GM19452 (cell line): ENCODE data around the gene SLX4IP.
"Not testable (repeated sequence)": the region's sequence is repeated elsewhere in the genome, so short reads cannot be mapped to it uniquely, and the experiment has no call there.

Source experiments
- ATAC-seq: cut with Tn5 transposase; IDR thresholded peaks from one replicate; pipeline ENCODE4 v1.9.1; 2021; ENCODE audit not compliant: unreplicated experiment

The SLX4IP gene

GRCh38 chr20:10434832-10435812, at the start of gene SLX4IP:
Gene SLX4IP (plus strand): TSS chr20:10435305. CDS start chr20:10458205, 22,900 bp downstream.
- ATAC-seq: peak; percentile 52

GRCh38 chr20:10385850-10386544, 49.1 kb upstream of the SLX4IP start:
- ATAC-seq: no peak

- no peak for ATAC-seq
Observed at GRCh38 chr20:10387686-10388085, 47.4 kb upstream of the SLX4IP start.

DNA sequence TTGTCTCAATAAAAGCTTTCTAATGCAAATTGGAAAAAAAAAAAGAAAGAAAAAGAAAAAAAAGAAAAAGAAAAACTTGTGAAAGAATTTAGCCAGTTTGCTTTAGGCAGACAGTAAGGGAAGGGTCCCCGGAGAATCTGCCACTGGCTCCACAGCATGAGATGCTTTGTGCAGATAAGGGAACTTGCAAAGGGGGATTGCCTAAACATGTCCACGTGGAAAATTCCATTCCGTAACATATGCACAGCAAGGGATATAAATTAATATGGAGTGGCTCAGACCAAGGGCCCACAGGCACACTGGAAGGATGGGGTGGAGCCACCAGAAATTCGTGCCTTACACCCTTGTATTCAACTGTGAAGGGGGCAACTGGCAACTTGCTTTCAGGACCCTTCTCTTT, 46.5 kb upstream of the SLX4IP start:
- ATAC-seq: no peak

GRCh38 chr20:10390709-10391108, 44.4 kb upstream of the SLX4IP start:
- ATAC-seq: no peak

DNA sequence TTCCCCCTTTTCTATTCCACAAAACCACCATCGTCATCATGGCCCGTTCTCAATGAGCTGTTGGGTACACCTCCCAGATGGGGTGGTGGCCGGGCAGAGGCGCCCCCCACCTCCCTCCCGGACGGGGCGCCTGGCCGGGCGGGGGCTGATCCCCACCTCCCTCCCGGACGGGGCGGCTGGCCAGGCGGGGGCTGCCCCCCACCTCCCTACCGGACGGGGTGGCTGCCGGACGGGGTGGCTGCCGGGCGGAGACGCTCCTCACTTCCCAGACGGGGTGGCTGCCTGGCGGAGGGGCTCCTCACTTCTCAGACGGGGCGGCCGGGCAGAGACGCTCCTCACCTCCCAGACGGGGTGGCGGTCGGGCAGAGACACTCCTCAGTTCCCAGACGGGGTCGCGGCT, 40.4 kb upstream of the SLX4IP start:
- not testable (repeated sequence) for ATAC-seq

DNA sequence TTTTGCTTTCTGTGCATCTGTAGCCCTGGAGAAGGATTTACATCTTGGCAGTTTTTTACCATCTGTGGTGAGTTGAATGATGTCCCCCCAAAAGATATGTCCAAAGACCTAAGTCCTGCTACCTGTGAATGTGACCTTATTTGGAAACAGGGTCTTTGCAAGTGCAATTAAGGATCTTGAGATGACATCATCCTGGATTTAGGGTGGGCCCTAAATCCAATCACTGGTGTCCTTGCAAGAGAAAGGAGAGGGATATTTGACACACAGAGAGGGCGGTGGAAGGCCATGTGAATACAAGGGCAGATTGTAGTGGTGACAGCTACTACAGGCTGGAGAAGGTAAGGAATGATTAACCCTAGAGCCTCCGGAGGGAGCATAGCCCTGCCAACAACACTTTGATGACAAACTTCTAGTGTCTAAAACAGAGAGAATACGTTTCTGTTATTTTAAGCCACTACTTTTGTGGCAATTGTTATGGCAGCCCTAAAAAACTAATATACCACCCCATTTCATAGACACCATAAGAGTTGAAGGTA, 36.2 kb upstream of the SLX4IP start:
- ATAC-seq: no peak

GRCh38 chr20:10402938-10403608, 32.0 kb upstream of the SLX4IP start:
- ATAC-seq: no peak

GRCh38 chr20:10404023-10404628, 31.0 kb upstream of the SLX4IP start:
- no peak for ATAC-seq

GRCh38 chr20:10404959-10405530, 30.1 kb upstream of the SLX4IP start:
- ATAC-seq: no peak

DNA sequence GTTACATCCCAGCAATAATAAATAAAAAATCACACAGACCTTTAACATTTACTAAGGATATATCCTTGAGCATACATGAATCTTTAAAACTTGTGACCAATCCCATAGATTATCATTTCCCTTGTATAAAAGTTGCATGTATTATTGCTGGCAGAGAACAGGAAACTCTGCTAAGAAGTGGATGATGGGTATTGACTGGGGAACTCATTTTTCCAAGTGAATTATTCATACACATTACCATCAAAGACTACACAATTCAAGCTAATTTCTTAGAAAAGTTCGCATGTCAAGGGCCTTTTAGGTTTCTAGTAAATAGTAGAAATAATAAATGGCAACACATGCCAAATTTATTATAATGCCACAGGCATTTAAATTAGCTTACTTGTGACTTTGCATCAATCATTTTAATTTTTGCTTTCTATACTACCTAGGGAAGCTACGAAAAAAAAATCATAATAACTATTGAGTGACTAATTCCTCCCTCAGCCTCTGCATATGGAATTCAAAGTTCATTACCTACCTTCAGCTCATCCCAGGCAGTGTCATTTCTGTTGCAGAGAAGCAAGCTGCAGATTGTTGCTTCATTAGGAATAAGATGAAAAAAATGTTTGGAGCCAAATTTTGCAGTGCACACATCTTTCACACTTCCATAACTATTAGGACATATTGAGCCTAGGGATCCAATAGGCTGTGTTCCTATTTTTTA, 26.8 kb upstream of the SLX4IP start:
- no peak for ATAC-seq

DNA sequence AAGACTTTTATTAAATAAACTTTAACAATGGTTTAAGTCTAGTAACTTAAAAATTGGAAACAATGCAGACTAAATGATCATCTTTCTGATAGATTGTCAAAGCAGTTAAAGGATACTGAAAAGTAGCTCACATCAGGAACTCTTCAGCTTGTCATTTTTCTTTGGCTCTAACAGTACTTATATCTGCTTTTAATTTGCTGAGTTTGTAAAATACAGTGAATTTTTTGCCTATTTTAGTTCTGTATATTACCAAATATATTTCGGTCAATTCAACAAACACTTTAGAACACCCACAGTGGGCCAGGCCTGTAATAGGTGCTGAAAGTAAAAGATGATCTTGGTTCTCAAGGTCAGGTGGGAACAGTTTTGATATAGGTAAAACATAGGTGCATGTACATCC, 23.4 kb upstream of the SLX4IP start:
- ATAC-seq: no peak

DNA sequence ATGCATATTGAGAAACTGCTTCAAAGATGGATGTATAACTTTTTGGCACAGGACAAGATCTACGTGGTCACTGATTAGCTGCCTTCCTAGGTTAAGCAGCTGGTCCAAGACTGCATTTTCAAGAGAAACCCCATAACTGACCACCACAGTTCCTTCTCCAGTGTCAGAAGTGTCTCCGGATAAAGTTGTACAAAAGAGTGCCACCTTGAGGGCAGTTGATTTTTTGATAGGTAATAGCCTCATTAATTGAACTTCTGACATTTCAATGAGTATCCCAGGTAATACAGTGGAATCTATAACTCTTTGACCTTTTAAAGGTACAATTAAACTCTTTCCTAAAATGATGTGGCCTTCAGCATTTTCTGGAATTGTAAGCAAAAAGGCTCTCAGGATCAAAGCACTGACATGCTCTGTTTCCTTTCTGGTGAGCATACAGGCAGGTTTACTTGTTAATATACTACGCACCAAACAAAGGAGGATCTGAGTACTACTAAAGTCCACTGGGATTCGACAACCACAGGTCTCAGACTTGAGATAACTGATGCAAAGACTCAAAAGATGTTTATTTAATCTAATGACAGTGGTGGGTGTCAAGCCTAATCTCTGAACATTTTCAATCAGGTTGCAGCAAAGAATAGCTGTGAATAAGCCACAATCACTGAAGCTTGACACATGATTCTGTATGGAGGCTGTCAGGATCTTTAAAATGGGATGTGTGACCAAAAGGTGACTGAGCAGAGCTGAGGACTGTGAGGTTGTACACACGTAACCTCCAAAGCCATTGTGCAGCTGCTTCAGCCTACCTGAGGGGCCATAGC, 22.3 kb upstream of the SLX4IP start:
- peak; percentile 73 for ATAC-seq

DNA sequence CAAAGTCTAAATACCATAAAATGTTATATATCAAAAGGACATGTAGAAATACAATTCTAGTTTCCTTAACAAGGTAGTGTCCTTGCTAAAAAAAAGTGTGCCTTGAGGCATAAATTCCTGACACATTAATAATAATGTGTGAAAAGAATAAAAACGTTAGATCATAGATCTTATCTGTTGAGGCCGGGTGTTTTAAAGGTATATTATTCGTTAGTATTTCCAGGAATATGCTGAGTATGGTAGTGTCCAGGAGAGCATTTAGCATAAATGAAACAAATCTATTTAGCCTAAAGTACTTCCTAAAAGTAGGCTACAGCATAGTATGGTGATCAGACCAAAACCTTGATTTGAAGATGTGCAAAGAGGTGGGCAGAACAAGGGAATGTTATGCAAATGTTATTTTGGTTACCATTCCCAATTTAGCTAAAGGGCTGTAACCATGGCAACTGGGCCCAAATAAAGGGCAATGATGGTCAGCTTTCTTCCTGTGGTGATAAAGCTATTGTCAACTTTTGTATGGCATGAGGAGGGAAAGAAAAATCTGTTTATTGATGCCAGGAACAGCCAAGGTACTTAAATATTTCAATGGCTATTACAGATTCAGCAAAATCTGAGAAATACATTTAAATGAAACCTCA, 20.0 kb upstream of the SLX4IP start:
- no peak for ATAC-seq

GRCh38 chr20:10417218-10417617, 17.9 kb upstream of the SLX4IP start:
- not testable (repeated sequence) for ATAC-seq

GRCh38 chr20:10419550-10420133, 15.5 kb upstream of the SLX4IP start:
- ATAC-seq: no peak

GRCh38 chr20:10423735-10424134, 11.4 kb upstream of the SLX4IP start:
- ATAC-seq: peak; percentile 76

DNA sequence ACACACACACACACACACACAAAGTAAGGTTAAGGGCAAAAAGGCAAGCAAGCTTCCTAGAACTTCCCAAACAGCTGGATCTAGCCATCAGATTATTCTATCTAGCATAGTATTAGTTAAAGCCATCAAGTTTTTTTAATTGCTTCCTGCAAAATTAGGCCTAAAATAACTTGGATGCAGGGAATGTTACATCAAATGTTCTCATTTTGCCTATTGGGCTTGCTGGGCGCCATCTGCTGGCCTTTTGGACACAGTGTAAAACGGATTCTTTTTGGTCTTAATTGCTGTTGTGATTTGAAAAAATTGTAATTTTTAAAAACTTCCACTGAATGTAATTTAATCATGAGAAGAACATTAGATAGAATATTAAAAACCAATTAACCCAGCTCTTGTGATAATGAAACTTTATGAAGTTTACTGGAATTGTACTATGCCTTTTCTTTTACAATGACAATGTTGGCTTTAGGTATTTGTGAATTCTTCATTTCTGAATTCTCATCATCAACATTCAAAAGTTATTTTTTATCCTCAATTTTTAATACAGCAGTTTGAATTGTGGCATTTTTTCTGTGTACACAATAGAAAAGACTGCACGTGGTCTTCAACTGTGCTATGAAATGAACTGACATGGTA, 7.9 kb upstream of the SLX4IP start:
- ATAC-seq: no peak
